Medulla oblongata (tissue), 1 donor: ENCODE results near the gene EXOC7.
"Not testable (repeated sequence)": the region's sequence is repeated elsewhere in the genome, so short reads cannot be mapped to it uniquely, and the experiment has no call there.

ENCODE experiments used
- DNase-seq: peaks from one replicate; pipeline ENCODE4 v3.0.0-alpha.2; 2015; ENCODE audit errors: extremely low spot score

Gene EXOC7

GRCh38 chr17:76088868-76089576 is 14.6 kb downstream of the EXOC7 start:
- no peak for DNase-seq

- no peak for DNase-seq
Measured at GRCh38 chr17:76088041-76088867, 15.3 kb downstream of the EXOC7 start.

GRCh38 chr17:76087531-76087930 is 16.1 kb downstream of the EXOC7 start:
- no peak for DNase-seq

- DNase-seq: no peak
Measured at GRCh38 chr17:76086384-76086783, 17.2 kb downstream of the EXOC7 start.

GRCh38 chr17:76085731-76086366 is 17.7 kb downstream of the EXOC7 start:
- no peak for DNase-seq

- no peak for DNase-seq
Measured at GRCh38 chr17:76085066-76085730, 18.4 kb downstream of the EXOC7 start.

- DNase-seq: no peak
Measured at GRCh38 chr17:76083536-76084182, 19.9 kb downstream of the EXOC7 start.

GRCh38 chr17:76082326-76083251 is 21.0 kb downstream of the EXOC7 start:
- no peak for DNase-seq

- no peak for DNase-seq
Measured at GRCh38 chr17:76081295-76082210, 22.0 kb downstream of the EXOC7 start.

- DNase-seq: no peak
Measured at GRCh38 chr17:76080768-76081287, 22.8 kb downstream of the EXOC7 start.

- DNase-seq: no peak
Measured at GRCh38 chr17:76079956-76080767, 23.4 kb downstream of the EXOC7 start.

GRCh38 chr17:76079535-76079955 is 24.0 kb downstream of the EXOC7 start:
- no peak for DNase-seq

- no peak for DNase-seq
Measured at GRCh38 chr17:76078860-76079534, 24.6 kb downstream of the EXOC7 start, which contains the start of gene ZACN. TSS of gene ZACN (plus strand) at chr17:76079182. CDS start at chr17:76079265, 83 bp downstream.

- not testable (repeated sequence) for DNase-seq
Measured at GRCh38 chr17:76078370-76078769, 25.2 kb downstream of the EXOC7 start.

- no peak for DNase-seq
Measured at GRCh38 chr17:76077584-76078110, 25.9 kb downstream of the EXOC7 start.

- no peak for DNase-seq
Measured at GRCh38 chr17:76076765-76077583, 26.6 kb downstream of the EXOC7 start.
